Stimulated activated CD4-positive, alpha-beta T cell treated with anti-CD3 and anti-CD28 coated beads, Interleukin-4, amount 100 ng/mL, for 48 hours (primary cell): ENCODE results near the gene FAM228B.
"Not testable (repeated sequence)": the region's sequence is repeated elsewhere in the genome, so short reads cannot be mapped to it uniquely, and the experiment has no call there.

Source experiments
- DNase-seq, 2 donors: peaks; one replicate each; pipeline ENCODE4 v3.0.0-alpha.2; 2020; ENCODE audit warnings: low read depth in 2 of 2

Gene FAM228B

GRCh38 chr2:24102677-24103076 lies 20.6 kb upstream of the FAM228B start:
- no peak for DNase-seq

- no peak for DNase-seq
Observed at GRCh38 chr2:24104110-24104650, 19.1 kb upstream of the FAM228B start.

GRCh38 chr2:24104906-24105305 lies 18.4 kb upstream of the FAM228B start:
- DNase-seq: no peak

- DNase-seq: no peak
Observed at GRCh38 chr2:24105816-24106215, 17.5 kb upstream of the FAM228B start.

GRCh38 chr2:24106786-24107185 lies 16.5 kb upstream of the FAM228B start:
- DNase-seq: no peak

GRCh38 chr2:24107336-24107735 lies 15.9 kb upstream of the FAM228B start:
- DNase-seq: no peak

- DNase-seq: not testable (repeated sequence)
Observed at GRCh38 chr2:24109431-24109830, 13.8 kb upstream of the FAM228B start.

- DNase-seq: no peak
Observed at GRCh38 chr2:24110660-24111303, 12.5 kb upstream of the FAM228B start.

- DNase-seq: no peak
Observed at GRCh38 chr2:24111407-24111901, 11.8 kb upstream of the FAM228B start.

GRCh38 chr2:24115057-24115456 lies 8.2 kb upstream of the FAM228B start:
- DNase-seq: no peak

GRCh38 chr2:24117902-24118301 lies 5.4 kb upstream of the FAM228B start:
- no peak for DNase-seq

GRCh38 chr2:24121066-24121465 lies 2.2 kb upstream of the FAM228B start:
- no peak for DNase-seq

- no peak for DNase-seq
Observed at GRCh38 chr2:24121469-24121868, 1.8 kb upstream of the FAM228B start.

- no peak for DNase-seq
Observed at GRCh38 chr2:24122366-24123194, 689 bp upstream of the FAM228B start.

- no peak for DNase-seq
Observed at GRCh38 chr2:24123922-24124580, 782 bp downstream of the FAM228B start.

GRCh38 chr2:24125956-24126355 lies 2.7 kb downstream of the FAM228B start:
- DNase-seq: no peak

GRCh38 chr2:24132543-24132942 lies 9.3 kb downstream of the FAM228B start:
- no peak for DNase-seq

- not testable (repeated sequence) for DNase-seq
Observed at GRCh38 chr2:24140305-24140704, 17.0 kb downstream of the FAM228B start.

GRCh38 chr2:24147364-24147763 lies 24.1 kb downstream of the FAM228B start:
- DNase-seq: no peak

- DNase-seq: no peak
Observed at GRCh38 chr2:24152413-24153197, 29.3 kb downstream of the FAM228B start.

GRCh38 chr2:24153478-24153877 lies 30.2 kb downstream of the FAM228B start:
- no peak for DNase-seq
